Small intestine (tissue), 7 donors: ENCODE data around the gene MIPEP. TPM values are rescaled to one million over a fixed set of nuclear protein-coding genes. Genes with fewer than 3 reads are reported as not detected.
"Not testable (repeated sequence)": the region's sequence is repeated elsewhere in the genome, so short reads cannot be mapped to it uniquely, and the experiment has no call there.

Source experiments
- DNase-seq, 2 donors: peaks; one replicate each; pipeline versions ENCODE4 v3.0.0 to v3.0.0-alpha.2; 2013
- FAIRE-seq: peaks from 2 replicates; lab custom pipeline; 2012; peaks lifted over from hg19 to GRCh38; lab: Jason Lieb, UNC
- H3K27ac ChIP-seq, 3 donors: one replicate each; pipeline ENCODE4 v1.5.1; 2013; ENCODE audit warnings: low read length in 2 of 3, mild to moderate bottlenecking in 2 of 3, control low read depth in 1 of 3, inconsistent platforms in 1 of 3, low read depth in 1 of 3, moderate library complexity in 1 of 3
- H3K27me3 ChIP-seq, 3 donors: one replicate each; pipeline ENCODE4 v1.6.1; 2013; ENCODE audit warnings: low read length in 3 of 3, inconsistent platforms in 1 of 3; ENCODE audit not compliant: control insufficient read depth in 3 of 3, insufficient read depth in 3 of 3
- H3K36me3 ChIP-seq, 3 donors: one replicate each; pipeline ENCODE4 v1.6.1; 2013; ENCODE audit warnings: low read length in 3 of 3, inconsistent platforms in 1 of 3, low read depth in 1 of 3, mild to moderate bottlenecking in 1 of 3, moderate library complexity in 1 of 3; ENCODE audit not compliant: control insufficient read depth in 3 of 3, insufficient read depth in 2 of 3
- H3K4me1 ChIP-seq, 3 donors: one replicate each; pipeline ENCODE4 v1.6.1; 2013; ENCODE audit warnings: low read length in 2 of 3, inconsistent platforms in 1 of 3, low read depth in 1 of 3, mild to moderate bottlenecking in 1 of 3, moderate library complexity in 1 of 3; ENCODE audit not compliant: control insufficient read depth in 3 of 3, insufficient read depth in 2 of 3
- H3K4me3 ChIP-seq, 3 donors: one replicate each; pipeline ENCODE4 v1.5.1; 2013; ENCODE audit warnings: low read length in 3 of 3, control low read depth in 1 of 3, inconsistent platforms in 1 of 3, low read depth in 1 of 3, mild to moderate bottlenecking in 1 of 3, moderate library complexity in 1 of 3
- H3K9me3 ChIP-seq, 2 donors: one replicate each; pipeline ENCODE4 v1.6.1; 2013; ENCODE audit warnings: low read depth in 1 of 2, low read length in 1 of 2; ENCODE audit not compliant: control insufficient read depth in 2 of 2, insufficient read depth in 1 of 2
- WGBS, 3 donors: extraction: QIAGEN DNeasy Blood & Tissue Kit; methylation state at CpG; one replicate each; pipeline ENCODE4 v1.1.7; 2013; 5-methylcytosine and 5-hydroxymethylcytosine counted together
- polyA plus RNA-seq, 4 donors: library from polyadenylated mRNA; stranded (reverse) in 3 of 4; unstranded in 1 of 4; fragments of 200-250 nt in 3 of 4; fragments of 120-200 nt in 1 of 4; gene quantifications; one replicate each; pipeline versions ENCODE4 v1.2.1 to v1.2.3, GENCODE V29; 2013
- donor health status: healthy with polysubstance abuse.
- donor health status: control.
- donor health status: control.
- donor health status: Bipolar disorder and iron deficiency.
- donor health status: healthy.

Gene MIPEP
- polyA plus RNA-seq, 4 donors = 10.3 to 19.8 (median 18.8) TPM

- Histone ChIP-seq H3K9me3 (no peaks in the 10 kb centered on the region), H3K27ac (no peak overlapping the region), H3K4me1 (no peaks in the 10 kb centered on the region), H3K4me3 (no peak overlapping the region), H3K27me3 (no peaks in the 10 kb centered on the region), H3K36me3 (peaks cover 0 to 3% (median 0%) of the 10 kb centered on the region in 3 donors)
- FAIRE-seq = no peak
- no peak for DNase-seq
- WGBS, 3 donors = 93 to 100% (median 96%) methylated on average over 4 of the region's 4 CpGs
These were observed 118.2 kb downstream of the MIPEP start for GRCh38 chr13:23770973-23771372.

- DNase-seq = no peak
These were observed 118.8 kb downstream of the MIPEP start for GRCh38 chr13:23770428-23770827.

DNA sequence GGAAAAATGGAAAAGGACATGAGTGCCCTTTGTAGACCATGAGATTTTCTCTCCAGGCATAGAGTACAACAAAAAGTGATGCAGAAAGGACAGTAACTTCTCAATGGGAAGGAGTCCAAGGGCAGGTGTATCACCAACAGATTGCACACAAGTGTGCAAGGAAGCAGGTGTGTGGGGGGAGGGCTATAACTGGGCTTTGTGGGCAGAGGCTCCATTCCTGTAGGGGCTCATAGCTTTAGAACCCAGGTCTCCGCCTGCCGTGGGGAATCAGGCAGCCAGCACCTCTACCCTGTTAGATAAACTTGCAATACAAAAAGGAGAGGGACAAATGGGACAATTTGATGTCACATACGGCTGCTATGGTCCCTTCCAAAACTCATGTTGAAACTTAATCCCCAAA is 119.8 kb downstream of the MIPEP start:
- H3K36me3 ChIP-seq = peaks cover 0 to 3% (median 0%) of the 10 kb centered on the region in 3 donors
- no peaks in the 10 kb centered on the region for H3K9me3 ChIP-seq
- H3K27ac ChIP-seq = no peak overlapping the region
- FAIRE-seq = no peak
- WGBS, 3 donors = 89 to 97% (median 94%) methylated on average over 3 of the region's 3 CpGs
- no peaks in the 10 kb centered on the region for H3K27me3 ChIP-seq
- no peaks in the 10 kb centered on the region for H3K4me1 ChIP-seq
- no peak overlapping the region for H3K4me3 ChIP-seq
- no peak for DNase-seq

More at GRCh38 chr13:23770428-23770827, 118.8 kb downstream of the MIPEP start:
- no peaks in the 10 kb centered on the region for H3K27me3 ChIP-seq
- H3K9me3 ChIP-seq = no peaks in the 10 kb centered on the region
- H3K36me3 ChIP-seq = peaks cover 0 to 3% (median 0%) of the 10 kb centered on the region in 3 donors
- FAIRE-seq = no peak
- no peak overlapping the region for H3K4me3 ChIP-seq
- WGBS, 3 donors = 92 to 93% (median 92%) methylated on average over 4 of the region's 4 CpGs
- H3K4me1 ChIP-seq = no peaks in the 10 kb centered on the region
- no peak overlapping the region for H3K27ac ChIP-seq

- FAIRE-seq (no peak), DNase-seq (no peak)
- no peaks in the 10 kb centered on the region for H3K4me1 ChIP-seq
- no peaks in the 10 kb centered on the region for H3K9me3 ChIP-seq
- H3K36me3 ChIP-seq = peaks cover 0 to 3% (median 0%) of the 10 kb centered on the region in 3 donors
- H3K27ac ChIP-seq = no peak overlapping the region
- no peak overlapping the region for H3K4me3 ChIP-seq
- H3K27me3 ChIP-seq = no peaks in the 10 kb centered on the region
- WGBS, 3 donors = 97 to 99% (median 97%) methylated on average over 7 of the region's 7 CpGs
These were observed 121.4 kb downstream of the MIPEP start for GRCh38 chr13:23767838-23768237.

GRCh38 chr13:23766939-23767338 is 122.3 kb downstream of the MIPEP start:
- H3K4me3 ChIP-seq = no peak overlapping the region
- H3K9me3 ChIP-seq = no peaks in the 10 kb centered on the region
- H3K4me1 ChIP-seq = no peaks in the 10 kb centered on the region
- H3K27me3 ChIP-seq = no peaks in the 10 kb centered on the region
- DNase-seq = no peak
- peaks cover 0 to 5% (median 0%) of the 10 kb centered on the region in 3 donors for H3K36me3 ChIP-seq
- no peak for FAIRE-seq
- no peak overlapping the region for H3K27ac ChIP-seq
- 85 to 92% (median 92%) methylated on average over 1 of the region's 1 CpG for WGBS, 3 donors

DNA sequence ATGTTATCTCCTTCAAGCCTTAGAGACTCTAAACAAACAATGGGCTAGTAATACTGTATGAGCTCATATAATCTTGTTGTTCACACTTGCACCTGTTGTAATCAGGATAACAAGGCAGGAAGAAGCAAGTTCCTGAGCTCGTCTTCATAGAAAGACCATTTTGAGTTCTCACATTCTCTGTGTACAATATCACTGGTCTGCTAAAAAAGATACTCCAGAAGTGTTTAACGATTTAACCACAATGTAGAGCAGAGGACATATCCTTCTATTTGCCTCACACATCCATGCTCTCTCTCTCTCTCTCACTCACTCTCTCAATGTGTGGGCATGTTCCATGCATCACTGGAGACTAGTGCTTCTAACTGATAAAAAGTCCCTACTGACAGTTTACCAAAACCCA is 122.9 kb downstream of the MIPEP start:
- Histone ChIP-seq H3K4me3 (no peak overlapping the region), H3K36me3 (peaks cover 0 to 5% (median 0%) of the 10 kb centered on the region in 3 donors), H3K27me3 (no peaks in the 10 kb centered on the region), H3K4me1 (no peaks in the 10 kb centered on the region), H3K9me3 (no peaks in the 10 kb centered on the region), H3K27ac (no peak overlapping the region)
- WGBS, 3 donors = 81 to 91% (median 82%) methylated on average over 2 of the region's 2 CpGs
- DNase-seq (no peak), FAIRE-seq (no peak)

DNA sequence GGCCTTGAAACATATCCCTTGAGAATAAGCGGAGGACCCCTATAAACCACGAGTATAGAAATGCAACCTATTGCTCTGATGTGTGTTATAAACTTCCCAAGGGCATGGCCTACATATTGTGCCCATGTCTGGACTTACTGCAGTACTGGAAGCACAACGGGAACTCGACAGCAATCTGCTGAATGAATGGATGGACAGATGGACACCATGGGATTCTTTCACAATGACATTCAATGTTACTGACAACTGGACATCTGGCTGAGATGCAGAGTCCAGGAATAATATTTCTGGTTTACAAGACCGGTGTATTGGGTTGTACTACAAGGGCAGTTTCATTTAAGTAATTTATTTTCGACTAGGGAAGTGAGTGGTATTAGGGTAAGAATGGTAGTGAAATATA is 123.7 kb downstream of the MIPEP start:
- Histone ChIP-seq H3K9me3 (no peaks in the 10 kb centered on the region), H3K36me3 (peaks cover 0 to 2% (median 0%) of the 10 kb centered on the region in 3 donors), H3K4me3 (no peak overlapping the region), H3K27ac (no peak overlapping the region), H3K4me1 (no peaks in the 10 kb centered on the region), H3K27me3 (no peaks in the 10 kb centered on the region)
- WGBS, 3 donors = 96 to 97% (median 96%) methylated on average over 6 of the region's 6 CpGs
- DNase-seq (no peak), FAIRE-seq (no peak)

DNA sequence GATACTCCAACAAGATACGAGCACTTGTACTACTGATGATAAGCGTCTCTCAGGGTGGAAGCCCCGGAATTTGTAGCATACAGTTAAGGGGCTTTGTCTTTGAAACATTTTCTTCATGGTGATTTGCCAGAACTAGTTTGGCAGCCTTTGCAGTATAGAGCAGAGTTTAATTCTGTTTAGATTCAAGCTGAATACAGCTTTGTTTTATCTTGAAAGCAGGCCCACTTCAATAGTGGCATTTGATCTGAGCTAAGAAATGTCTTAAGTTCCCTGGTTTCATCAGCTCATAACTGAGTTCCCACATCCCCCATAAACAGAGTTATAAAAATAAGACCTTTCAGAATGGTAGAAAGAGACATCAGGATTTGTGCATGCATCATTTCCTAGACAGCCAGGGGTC is 125.9 kb downstream of the MIPEP start:
- Histone ChIP-seq H3K4me1 (no peaks in the 10 kb centered on the region), H3K9me3 (no peaks in the 10 kb centered on the region), H3K4me3 (no peak overlapping the region), H3K36me3 (peaks cover 0 to 13% (median 0%) of the 10 kb centered on the region in 3 donors), H3K27me3 (no peaks in the 10 kb centered on the region), H3K27ac (no peak overlapping the region)
- 83 to 96% (median 88%) methylated on average over 3 of the region's 3 CpGs for WGBS, 3 donors
- FAIRE-seq (no peak), DNase-seq (no peak)

DNA sequence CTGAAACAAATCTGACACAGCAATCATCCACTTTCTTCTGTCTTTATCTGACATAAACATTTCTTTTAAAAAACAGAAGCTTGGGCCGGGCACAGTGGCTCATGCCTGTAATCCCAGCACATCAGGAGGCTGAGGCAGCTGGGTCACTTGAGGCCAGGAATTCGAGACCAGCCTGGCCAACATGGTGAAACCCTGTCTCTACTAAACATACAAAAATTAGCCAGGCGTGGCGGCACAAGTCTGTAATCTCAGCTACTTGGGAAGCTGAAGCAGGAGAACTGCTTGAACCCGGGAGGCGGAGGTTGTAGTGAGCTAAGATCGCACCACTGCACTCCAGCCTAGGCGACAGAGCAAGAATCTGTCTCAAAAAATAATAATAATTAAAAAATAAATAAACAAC is 127.4 kb downstream of the MIPEP start:
- not testable (repeated sequence) for H3K4me1 ChIP-seq, H3K4me3 ChIP-seq, H3K27ac ChIP-seq, FAIRE-seq, H3K27me3 ChIP-seq, H3K9me3 ChIP-seq, DNase-seq
- whole genome bisulfite sequencing, 3 donors = 76 to 86% (median 80%) methylated on average over 8 of the region's 8 CpGs
- H3K36me3 ChIP-seq = peaks cover 0 to 13% (median 0%) of the 10 kb centered on the region in 3 donors
